ENCODE measurements around the gene SERTAD2. TPM values are rescaled to one million over a fixed set of nuclear protein-coding genes. Genes with fewer than 3 reads are reported as not detected.

SERTAD2 gene
- total RNA-seq, 1 donor from 2014 or later, result 19.1 TPM

GRCh38 chr2:64615192-64615763 lies 38.4 kb downstream of the SERTAD2 start:
- no peak overlapping the region for H3K4me3 ChIP-seq
- Mint-ChIP-seq H3K36me3 (no peaks in the 10 kb centered on the region), H3K27me3 (ENCODE audit: insufficient read depth, low read depth) (peaks cover 9% of the 10 kb centered on the region), H3K4me3 (no peak overlapping the region), H3K27ac (no peak overlapping the region), H3K9me3 (no peaks in the 10 kb centered on the region), H3K4me1 (peaks cover 29% of the 10 kb centered on the region)
- H3K36me3 ChIP-seq, result no peaks in the 10 kb centered on the region
- no peak overlapping the region for H2AFZ ChIP-seq (replicated peaks)
- H3K4me1 ChIP-seq, result peaks cover 50% of the 10 kb centered on the region
- no peaks in the 10 kb centered on the region for H3K9me3 ChIP-seq (ENCODE audit: low read depth)
- no peak overlapping the region for H3K4me2 ChIP-seq
- no peak for DNase-seq (ENCODE audit: low spot score)
- H3K9ac ChIP-seq, result no peak overlapping the region
- TF ChIP-seq EZH2 (IDR thresholded peaks at IDR 0.05) (no peak), CTCF (IDR thresholded peaks at IDR 0.05) (no peak), EZH2phosphoT487 (IDR thresholded peaks at IDR 0.05) (no peak)
- H3K27ac ChIP-seq, result no peak overlapping the region
- peaks cover 39% of the 10 kb centered on the region for H3F3A ChIP-seq (ENCODE audit: low read depth)
- H3K79me2 ChIP-seq (ENCODE audit: low read depth), result no peaks in the 10 kb centered on the region
- H3K27me3 ChIP-seq, result no peaks in the 10 kb centered on the region
- no peaks in the 10 kb centered on the region for H4K20me1 ChIP-seq (ENCODE audit: low read depth)

GRCh38 chr2:64613276-64613675 lies 40.4 kb downstream of the SERTAD2 start:
- no peak for DNase-seq (ENCODE audit: low spot score)
- Mint-ChIP-seq H3K36me3 (no peaks in the 10 kb centered on the region), H3K4me3 (no peak overlapping the region), H3K27me3 (ENCODE audit: insufficient read depth, low read depth) (peaks cover 16% of the 10 kb centered on the region), H3K27ac (no peak overlapping the region), H3K9me3 (peaks cover 3% of the 10 kb centered on the region), H3K4me1 (peaks cover 23% of the 10 kb centered on the region)
- H3K27me3 ChIP-seq, result no peaks in the 10 kb centered on the region
- H3K4me1 ChIP-seq, result peaks cover 38% of the 10 kb centered on the region
- no peaks in the 10 kb centered on the region for H3K79me2 ChIP-seq (ENCODE audit: low read depth)
- no peaks in the 10 kb centered on the region for H3K36me3 ChIP-seq
- H3K4me3 ChIP-seq, result no peak overlapping the region
- H3K9ac ChIP-seq, result no peak overlapping the region
- peaks cover 40% of the 10 kb centered on the region for H3F3A ChIP-seq (ENCODE audit: low read depth)
- TF ChIP-seq EZH2 (IDR thresholded peaks at IDR 0.05) (no peak), EZH2phosphoT487 (IDR thresholded peaks at IDR 0.05) (no peak), CTCF (IDR thresholded peaks at IDR 0.05) (no peak)
- no peaks in the 10 kb centered on the region for H4K20me1 ChIP-seq (ENCODE audit: low read depth)
- no peak overlapping the region for H3K4me2 ChIP-seq
- H3K9me3 ChIP-seq (ENCODE audit: low read depth), result no peaks in the 10 kb centered on the region
- no peak overlapping the region for H3K27ac ChIP-seq
- H2AFZ ChIP-seq (replicated peaks), result no peak overlapping the region

- Histone ChIP-seq H3F3A (ENCODE audit: low read depth) (peaks cover 40% of the 10 kb centered on the region), H3K36me3 (no peaks in the 10 kb centered on the region), H4K20me1 (ENCODE audit: low read depth) (no peaks in the 10 kb centered on the region), H3K9ac (no peak overlapping the region), H3K79me2 (ENCODE audit: low read depth) (no peaks in the 10 kb centered on the region), H2AFZ (replicated peaks) (no peak overlapping the region), H3K9me3 (ENCODE audit: low read depth) (no peaks in the 10 kb centered on the region), H3K4me3 (no peak overlapping the region), H3K4me2 (no peak overlapping the region), H3K4me1 (peaks cover 32% of the 10 kb centered on the region), H3K27ac (no peak overlapping the region), H3K27me3 (no peaks in the 10 kb centered on the region)
- no peaks in the 10 kb centered on the region for H3K36me3 Mint-ChIP-seq
- no peak overlapping the region for H3K4me3 Mint-ChIP-seq
- TF ChIP-seq EZH2 (IDR thresholded peaks at IDR 0.05) (no peak), EZH2phosphoT487 (IDR thresholded peaks at IDR 0.05) (no peak)
- peaks cover 19% of the 10 kb centered on the region for H3K4me1 Mint-ChIP-seq
- no peak overlapping the region for H3K27ac Mint-ChIP-seq
- DNase-seq (ENCODE audit: low spot score), result no peak
- H3K27me3 Mint-ChIP-seq (ENCODE audit: insufficient read depth, low read depth), result peaks cover 14% of the 10 kb centered on the region
- peaks cover 3% of the 10 kb centered on the region for H3K9me3 Mint-ChIP-seq
Measured at GRCh38 chr2:64612575-64613195, 41.0 kb downstream of the SERTAD2 start.

GRCh38 chr2:64610316-64610855 lies 43.3 kb downstream of the SERTAD2 start:
- H3K4me1 ChIP-seq, result peaks cover 23% of the 10 kb centered on the region
- peaks cover 11% of the 10 kb centered on the region for H3K4me1 Mint-ChIP-seq
- H3K27ac ChIP-seq, result no peak overlapping the region
- no peak overlapping the region for H3K27ac Mint-ChIP-seq
- no peaks in the 10 kb centered on the region for H4K20me1 ChIP-seq (ENCODE audit: low read depth)
- no peaks in the 10 kb centered on the region for H3K79me2 ChIP-seq (ENCODE audit: low read depth)
- no peaks in the 10 kb centered on the region for H3K36me3 ChIP-seq
- no peak for DNase-seq (ENCODE audit: low spot score)
- no peak overlapping the region for H3K4me3 ChIP-seq
- peak overlapping the region; percentile 70 for H3K4me2 ChIP-seq
- no peaks in the 10 kb centered on the region for H3K36me3 Mint-ChIP-seq
- H3K27me3 ChIP-seq, result no peaks in the 10 kb centered on the region
- peaks cover 3% of the 10 kb centered on the region for H3K9me3 Mint-ChIP-seq
- H3K9ac ChIP-seq, result no peak overlapping the region
- peaks cover 28% of the 10 kb centered on the region for H3F3A ChIP-seq (ENCODE audit: low read depth)
- H3K9me3 ChIP-seq (ENCODE audit: low read depth), result no peaks in the 10 kb centered on the region
- H3K27me3 Mint-ChIP-seq (ENCODE audit: insufficient read depth, low read depth), result peaks cover 16% of the 10 kb centered on the region
- H2AFZ ChIP-seq (replicated peaks), result no peak overlapping the region
- TF ChIP-seq EZH2phosphoT487 (IDR thresholded peaks at IDR 0.05), result no peak
- no peak for TF ChIP-seq EZH2 (IDR thresholded peaks at IDR 0.05)
- TF ChIP-seq CTCF (IDR thresholded peaks at IDR 0.05), result no peak
- no peak overlapping the region for H3K4me3 Mint-ChIP-seq

Data from neural progenitor cell (in vitro differentiated cells).